HG02973 (cell line): ENCODE results near the gene PCBP3.

Experiments
- ATAC-seq: cut with Tn5 transposase; IDR thresholded peaks from one replicate; pipeline ENCODE4 v1.9.1; 2021; ENCODE audit warnings: moderate library complexity; ENCODE audit not compliant: unreplicated experiment

The PCBP3 gene

DNA sequence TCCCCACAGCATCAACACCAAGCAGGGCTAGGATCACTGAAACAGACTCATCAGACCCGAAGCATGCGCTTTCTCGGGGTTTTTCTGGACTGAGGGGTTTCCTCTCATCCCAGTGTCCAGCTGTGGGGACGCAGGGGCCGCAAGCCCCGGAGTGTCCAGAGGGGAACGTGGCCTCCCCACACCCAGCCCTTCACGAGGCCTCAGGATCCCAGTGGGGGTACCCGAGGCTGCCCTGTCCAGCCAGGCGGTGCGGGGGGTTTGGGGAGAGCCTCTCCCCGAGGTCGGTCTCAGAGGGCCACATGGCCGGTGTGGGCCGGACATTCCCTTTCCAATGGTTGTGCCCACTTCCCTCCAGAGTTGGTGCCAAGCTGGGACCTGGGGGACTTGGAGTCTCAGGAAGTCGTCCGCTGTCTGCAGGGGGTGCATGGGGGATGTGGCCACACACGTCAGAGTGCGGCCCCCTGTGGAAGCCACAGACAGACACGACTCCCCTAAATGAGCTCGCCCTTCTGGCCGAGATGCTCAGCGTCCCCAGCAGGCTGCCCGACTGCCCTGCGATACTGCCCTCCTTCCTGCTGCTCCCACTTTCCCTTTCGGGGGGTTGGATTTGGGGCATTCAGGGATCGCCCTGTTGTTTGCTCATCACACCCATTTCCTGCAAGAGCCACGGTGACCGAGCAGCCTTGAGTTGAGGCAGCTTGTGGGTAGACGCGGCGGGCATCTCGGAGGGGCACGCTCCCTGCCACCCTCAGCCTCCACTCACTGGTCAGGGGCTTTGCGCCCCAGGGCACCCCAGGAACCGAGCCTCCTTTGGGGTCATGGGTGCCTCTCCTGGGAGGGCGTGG is 342.2 kb downstream of the PCBP3 start:
- ATAC-seq, result no peak

- ATAC-seq, result no peak
Observed at GRCh38 chr21:45986316-45987051, 343.0 kb downstream of the PCBP3 start.

- ATAC-seq, result no peak
Observed at GRCh38 chr21:45987121-45987711, 343.7 kb downstream of the PCBP3 start.

DNA sequence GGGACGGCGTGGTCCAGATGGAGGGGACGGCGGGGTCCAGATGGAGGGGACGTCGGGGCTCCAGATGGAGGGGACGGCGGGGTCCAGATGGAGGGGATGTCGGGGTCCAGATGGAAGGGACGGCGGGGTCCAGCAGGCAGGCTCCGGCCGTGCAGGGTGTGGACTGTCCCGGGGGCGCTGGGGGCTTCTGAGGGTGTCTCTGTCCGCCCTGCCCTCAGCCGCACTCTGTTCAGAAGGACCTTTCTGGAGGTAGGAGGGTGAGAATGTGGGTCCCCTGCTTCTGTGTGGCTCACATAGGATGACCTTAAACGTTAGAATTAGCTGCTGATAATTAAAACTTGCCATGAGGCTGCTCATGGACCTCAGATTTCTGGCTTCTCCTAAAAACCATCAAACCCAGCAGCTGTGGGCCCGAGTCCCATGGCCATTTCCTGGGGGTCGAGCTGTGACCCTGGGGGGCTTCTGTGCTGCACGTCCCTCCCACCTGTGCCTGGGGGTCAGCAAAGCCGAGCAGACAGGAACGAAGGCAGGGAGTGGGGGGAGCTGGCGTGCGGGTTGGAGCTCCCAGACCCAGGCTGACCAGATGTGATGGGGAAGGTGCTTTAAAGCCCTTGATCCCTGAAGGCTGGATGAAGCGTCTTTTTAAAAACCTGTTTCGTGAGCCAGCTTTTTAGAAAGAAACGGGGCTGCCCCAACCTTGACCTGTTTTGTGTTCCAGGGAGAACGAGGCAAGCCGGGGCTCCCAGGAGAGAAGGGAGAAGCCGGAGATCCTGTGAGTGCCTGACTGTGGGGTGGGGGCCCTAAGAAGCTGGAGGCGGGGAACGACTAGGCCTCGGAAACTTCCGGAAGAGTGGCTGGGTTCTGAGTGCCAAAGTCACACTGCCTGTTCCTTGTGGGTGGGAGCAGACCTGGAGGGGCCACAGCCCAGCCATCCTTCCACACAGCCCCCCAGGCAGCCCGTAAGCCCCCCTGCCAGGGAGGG is 345.1 kb downstream of the PCBP3 start:
- ATAC-seq, result no peak

GRCh38 chr21:45989355-45990048 is 346.0 kb downstream of the PCBP3 start:
- no peak for ATAC-seq

DNA sequence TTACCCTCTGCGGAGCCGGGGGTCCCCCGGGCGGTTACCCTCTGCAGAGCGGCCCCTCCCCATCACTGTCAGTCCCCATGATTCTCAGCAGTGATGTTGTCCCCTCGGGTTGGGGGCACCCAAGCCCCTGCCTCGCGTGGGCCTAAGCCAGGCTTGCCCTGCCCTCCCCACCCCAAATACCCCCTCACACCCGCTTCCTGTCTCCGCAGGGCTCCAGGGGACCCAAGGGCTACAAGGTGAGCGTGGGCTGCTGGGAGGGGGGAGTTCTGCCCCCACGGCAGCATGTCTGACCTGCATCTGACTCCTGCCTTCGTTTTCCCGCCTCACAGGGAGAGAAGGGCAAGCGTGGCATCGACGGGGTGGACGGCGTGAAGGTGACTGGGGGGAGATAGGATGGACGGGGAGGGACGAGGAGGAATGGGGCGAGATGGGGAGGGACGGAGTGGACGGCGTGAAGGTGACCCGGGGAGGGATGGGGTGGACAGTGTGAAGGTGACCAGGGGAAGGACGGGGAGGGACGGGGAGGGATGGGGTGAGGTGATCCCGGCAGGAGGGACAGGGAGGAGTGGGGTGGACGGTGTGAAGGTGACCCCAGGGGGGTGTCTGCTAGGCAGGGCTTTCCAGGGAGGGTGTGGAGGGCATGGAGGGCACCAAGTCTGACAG is 346.7 kb downstream of the PCBP3 start:
- ATAC-seq, result no peak

GRCh38 chr21:45990741-45991605 is 347.4 kb downstream of the PCBP3 start:
- ATAC-seq, result no peak

DNA sequence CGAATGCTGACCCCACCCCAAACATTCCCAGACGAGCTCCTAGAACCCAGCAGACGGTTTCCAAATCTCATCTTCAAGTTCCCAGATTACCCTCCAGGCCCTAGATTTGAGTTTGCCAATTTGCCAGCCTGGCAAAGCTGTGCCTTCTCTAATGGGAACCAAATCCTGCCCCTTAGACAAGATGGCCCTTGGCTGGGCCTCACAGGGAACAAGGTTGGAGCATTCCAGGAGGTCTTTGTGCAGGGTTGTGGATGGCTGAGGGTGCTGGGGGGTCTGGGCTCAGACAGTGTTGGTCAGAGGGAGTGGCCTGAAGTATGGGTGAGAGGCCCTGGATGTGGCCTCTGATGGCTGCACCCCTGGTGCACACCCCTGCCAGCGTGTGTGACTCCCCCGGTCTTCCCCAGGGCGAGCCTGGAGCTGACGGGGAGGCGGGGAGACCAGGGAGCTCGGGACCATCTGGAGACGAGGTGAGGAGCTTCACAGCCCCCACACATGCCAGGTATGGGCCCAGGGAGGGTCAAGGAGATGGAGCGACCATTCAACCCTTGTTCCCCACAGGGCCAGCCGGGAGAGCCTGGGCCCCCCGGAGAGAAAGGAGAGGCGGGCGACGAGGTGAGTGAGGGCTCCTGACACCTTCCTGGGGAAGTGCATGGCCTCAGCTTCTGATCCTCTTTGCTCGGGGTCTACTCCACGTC is 348.2 kb downstream of the PCBP3 start:
- ATAC-seq, result no peak
